ENCODE results near the gene RNF223.

DNA sequence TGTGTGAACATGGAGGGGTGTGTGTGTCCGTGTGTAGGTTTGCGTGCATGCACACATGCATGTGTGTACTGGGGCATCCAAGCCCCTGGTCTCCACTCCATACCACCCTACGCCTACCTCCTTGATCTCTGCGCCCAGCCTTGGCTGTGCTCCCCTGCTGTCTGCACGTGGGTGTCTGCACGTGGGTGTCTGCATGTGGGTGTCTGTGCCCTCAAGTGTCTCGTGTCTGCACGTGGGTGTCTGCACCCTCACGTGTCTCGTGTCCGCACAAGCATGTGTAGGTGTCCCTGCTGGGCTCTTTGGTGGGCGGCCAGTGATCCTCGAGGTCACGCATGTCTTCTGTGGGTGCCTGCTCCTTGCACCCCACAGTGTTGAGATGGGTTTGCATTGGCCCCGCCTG is 21.1 kb downstream of the RNF223 start:
- no peak for TF ChIP-seq HDAC6 (IDR thresholded peaks at IDR 0.05; ENCODE audit: low read depth, low read length)
- no peak for TF ChIP-seq RAD21 (IDR thresholded peaks at IDR 0.05 in 1 of 2, conservative IDR thresholded peaks at IDR 0.05 in 1 of 2; ENCODE audit: low read depth in 2 of 2, low read length in 2 of 2)

Data from H1 (cell line).